Lower leg skin (tissue), 4 donors: ENCODE results near the gene SRPRB. TPM values are rescaled to one million over a fixed set of nuclear protein-coding genes. Genes with fewer than 3 reads are reported as not detected.

Source experiments
- DNase-seq, 2 donors: peaks; one replicate each; pipeline ENCODE4 v3.0.0-alpha.2; 2019; ENCODE audit warnings: low spot score in 2 of 2
- H3K4me3 ChIP-seq: fragments of 200-600 bp; sonication (generic); 2 replicates; pipeline ENCODE4 v1.5.1; 2017; ENCODE audit warnings: mild to moderate bottlenecking, low read depth; ENCODE audit not compliant: poor library complexity, severe bottlenecking
- POLR2A ChIP-seq, 2 donors: fragments of 450-650 bp; IDR thresholded peaks; one replicate each; pipeline ENCODE4 v1.6.1; 2016 to 2017; ENCODE audit warnings: antibody characterized with exemption in 2 of 2, mild to moderate bottlenecking in 1 of 2, moderate library complexity in 1 of 2
- WGBS, 2 donors: methylation state at CpG; one replicate each; pipeline ENCODE4 v1.1.5; 2018; 5-methylcytosine and 5-hydroxymethylcytosine counted together
- intact Hi-C: fragments of 100-400 bp; cut with DNase I; formaldehyde crosslinking; loops from one replicate; pipeline ENCODE4 v1.15.0; 2023; ENCODE audit warnings: low total_unique reads
- total RNA-seq, 4 donors: library from RNA; depleted of rRNA; stranded (reverse); fragments of >200 nt; gene quantifications; one replicate each; pipeline ENCODE4 v1.1.0, GENCODE V29; 2016
- TF ChIP-seq, protein P1 (sequence below), 3 donors: fragments of 450-650 bp; IDR thresholded peaks; one replicate each; pipeline ENCODE4 v1.5.1; 2016; ENCODE audit warnings: antibody characterized with exemption in 3 of 3, mild to moderate bottlenecking in 3 of 3, moderate library complexity in 2 of 3

The SRPRB gene
- total RNA-seq, 4 donors from 2014 or later = 20.0 to 25.6 (median 20.7) TPM

DNA sequence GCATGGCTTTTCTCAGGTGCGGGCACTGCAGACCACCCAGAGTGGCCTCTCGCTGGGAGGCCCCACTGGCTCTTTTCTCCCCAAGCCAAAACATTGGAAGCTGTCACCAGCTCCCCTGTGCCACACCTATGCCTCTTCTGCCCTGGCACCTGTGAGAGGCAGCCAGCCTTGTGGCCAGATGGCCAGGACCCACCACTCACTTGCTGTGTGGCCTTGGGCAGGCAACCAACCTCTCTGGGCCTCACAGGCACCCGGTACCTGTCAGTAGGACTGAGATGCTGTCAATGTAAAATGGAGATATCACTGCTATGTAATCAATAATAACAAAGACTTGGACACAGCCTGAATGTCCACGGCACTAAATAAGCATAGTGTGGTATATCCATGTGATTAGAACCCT, 36.5 kb downstream of the SRPRB start:
- no peak overlapping the region for H3K4me3 ChIP-seq
- intact Hi-C loops = loop anchor here (5.0 kb wide), 1 partner anchor 1055 kb away; no protein-coding TSS in a partner anchor
- no peak for TF ChIP-seq POLR2A (IDR thresholded peaks at IDR 0.05)
- TF ChIP-seq, protein P1, sequence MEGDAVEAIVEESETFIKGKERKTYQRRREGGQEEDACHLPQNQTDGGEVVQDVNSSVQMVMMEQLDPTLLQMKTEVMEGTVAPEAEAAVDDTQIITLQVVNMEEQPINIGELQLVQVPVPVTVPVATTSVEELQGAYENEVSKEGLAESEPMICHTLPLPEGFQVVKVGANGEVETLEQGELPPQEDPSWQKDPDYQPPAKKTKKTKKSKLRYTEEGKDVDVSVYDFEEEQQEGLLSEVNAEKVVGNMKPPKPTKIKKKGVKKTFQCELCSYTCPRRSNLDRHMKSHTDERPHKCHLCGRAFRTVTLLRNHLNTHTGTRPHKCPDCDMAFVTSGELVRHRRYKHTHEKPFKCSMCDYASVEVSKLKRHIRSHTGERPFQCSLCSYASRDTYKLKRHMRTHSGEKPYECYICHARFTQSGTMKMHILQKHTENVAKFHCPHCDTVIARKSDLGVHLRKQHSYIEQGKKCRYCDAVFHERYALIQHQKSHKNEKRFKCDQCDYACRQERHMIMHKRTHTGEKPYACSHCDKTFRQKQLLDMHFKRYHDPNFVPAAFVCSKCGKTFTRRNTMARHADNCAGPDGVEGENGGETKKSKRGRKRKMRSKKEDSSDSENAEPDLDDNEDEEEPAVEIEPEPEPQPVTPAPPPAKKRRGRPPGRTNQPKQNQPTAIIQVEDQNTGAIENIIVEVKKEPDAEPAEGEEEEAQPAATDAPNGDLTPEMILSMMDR (IDR thresholded peaks at IDR 0.05) = no peak
- DNase-seq = no peak
- 91 to 94% methylated on average over 2 to 4 of the region's 4 CpGs for WGBS, 2 donors

DNA sequence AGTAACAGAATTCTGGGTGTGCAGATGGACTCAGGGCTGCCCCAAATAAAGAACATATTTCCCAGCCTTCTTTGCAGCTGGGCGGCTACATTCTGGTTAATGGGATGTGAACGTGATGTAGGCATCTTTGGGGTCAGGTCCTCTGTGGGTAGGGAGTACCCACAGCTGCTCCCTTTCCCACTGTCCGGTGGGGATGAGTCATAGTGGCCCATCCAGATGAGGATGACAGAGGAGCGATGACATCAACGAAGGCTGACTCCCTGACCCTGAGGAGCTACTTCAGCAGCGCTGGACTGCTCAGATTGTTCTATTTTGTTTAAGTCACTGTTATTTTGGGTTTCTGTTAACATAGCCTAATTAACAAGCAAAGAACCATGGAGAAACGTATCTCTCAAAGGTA, 38.0 kb downstream of the SRPRB start:
- TF ChIP-seq POLR2A (IDR thresholded peaks at IDR 0.05) = no peak
- TF ChIP-seq, protein P1 (IDR thresholded peaks at IDR 0.05) = no peak
- no peak overlapping the region for H3K4me3 ChIP-seq
- no peak for DNase-seq
- WGBS, 2 donors = 78 to 81% methylated on average over 7 of the region's 7 CpGs
- intact Hi-C loops = loop anchor here (5.0 kb wide), 1 partner anchor 1056 kb away; no protein-coding TSS in a partner anchor

DNA sequence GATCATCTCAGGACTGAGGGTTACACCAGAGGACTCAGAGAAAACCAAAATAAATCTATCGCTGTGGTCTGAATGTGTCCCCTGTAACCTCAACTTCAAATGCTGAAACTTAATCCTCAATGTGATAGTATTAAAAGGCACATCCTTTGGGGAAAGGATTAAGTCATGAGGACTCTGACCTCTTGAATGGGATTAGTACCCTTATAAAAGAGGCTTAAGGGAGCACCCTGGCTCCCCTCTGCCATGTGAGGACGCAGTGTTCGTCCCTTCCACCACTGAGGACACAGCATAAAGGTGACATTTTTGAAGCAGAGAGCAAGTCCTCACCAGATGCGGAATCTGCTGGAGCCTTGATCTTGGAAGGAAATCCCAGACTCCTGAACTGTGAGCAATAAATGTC, 39.5 kb downstream of the SRPRB start:
- DNase-seq = no peak
- WGBS, 2 donors = 92 to 94% methylated on average over 4 of the region's 4 CpGs
- H3K4me3 ChIP-seq = no peak overlapping the region
- intact Hi-C loops = no loop called here
- no peak for TF ChIP-seq POLR2A (IDR thresholded peaks at IDR 0.05)
- TF ChIP-seq, protein P1 (IDR thresholded peaks at IDR 0.05) = no peak

DNA sequence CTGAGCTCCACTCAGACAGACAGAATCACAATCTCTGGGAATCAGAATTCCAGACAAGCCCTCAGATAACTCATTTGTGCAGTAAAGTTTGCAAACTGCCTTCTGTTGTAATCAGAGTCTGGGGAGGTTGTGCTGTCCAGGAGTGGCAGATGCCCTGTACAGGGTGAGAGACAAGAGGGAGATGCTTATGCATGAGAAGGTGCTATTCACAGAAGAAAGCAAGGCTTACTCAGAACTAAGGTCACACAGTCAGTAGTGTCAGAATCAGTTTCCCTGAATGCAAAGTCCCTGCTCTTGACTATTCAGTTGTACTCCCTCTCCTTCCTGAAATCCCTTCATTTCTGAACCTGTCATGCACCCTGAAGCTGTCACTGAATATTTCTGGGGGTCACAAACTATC, 43.7 kb downstream of the SRPRB start:
- no peak overlapping the region for H3K4me3 ChIP-seq
- DNase-seq = no peak
- TF ChIP-seq, protein P1 (IDR thresholded peaks at IDR 0.05) = no peak
- no peak for TF ChIP-seq POLR2A (IDR thresholded peaks at IDR 0.05)
- intact Hi-C loops = no loop called here

DNA sequence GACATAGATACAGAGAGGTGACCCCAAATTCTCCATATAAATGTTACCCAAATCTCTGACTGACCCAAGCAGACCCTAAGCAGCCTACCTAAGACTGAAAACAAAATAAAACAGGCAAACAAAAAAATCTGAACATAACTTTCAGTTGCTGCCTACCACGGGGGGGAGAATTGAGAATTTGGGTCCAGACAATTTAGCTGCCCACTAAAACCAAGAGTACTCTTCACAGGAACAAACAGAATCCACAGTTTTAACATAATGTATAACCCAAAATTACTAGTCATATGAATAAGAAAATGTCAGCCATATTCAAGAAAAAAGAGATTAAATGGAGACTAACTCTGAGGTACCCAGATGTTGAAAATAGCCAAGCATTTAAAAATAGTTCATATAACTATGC, 44.4 kb downstream of the SRPRB start:
- intact Hi-C loops = no loop called here
- 92 to 97% methylated on average over 1 of the region's 1 CpG for WGBS, 2 donors
- TF ChIP-seq, protein P1 (IDR thresholded peaks at IDR 0.05) = no peak
- no peak for TF ChIP-seq POLR2A (IDR thresholded peaks at IDR 0.05)
- no peak for DNase-seq
- no peak overlapping the region for H3K4me3 ChIP-seq

DNA sequence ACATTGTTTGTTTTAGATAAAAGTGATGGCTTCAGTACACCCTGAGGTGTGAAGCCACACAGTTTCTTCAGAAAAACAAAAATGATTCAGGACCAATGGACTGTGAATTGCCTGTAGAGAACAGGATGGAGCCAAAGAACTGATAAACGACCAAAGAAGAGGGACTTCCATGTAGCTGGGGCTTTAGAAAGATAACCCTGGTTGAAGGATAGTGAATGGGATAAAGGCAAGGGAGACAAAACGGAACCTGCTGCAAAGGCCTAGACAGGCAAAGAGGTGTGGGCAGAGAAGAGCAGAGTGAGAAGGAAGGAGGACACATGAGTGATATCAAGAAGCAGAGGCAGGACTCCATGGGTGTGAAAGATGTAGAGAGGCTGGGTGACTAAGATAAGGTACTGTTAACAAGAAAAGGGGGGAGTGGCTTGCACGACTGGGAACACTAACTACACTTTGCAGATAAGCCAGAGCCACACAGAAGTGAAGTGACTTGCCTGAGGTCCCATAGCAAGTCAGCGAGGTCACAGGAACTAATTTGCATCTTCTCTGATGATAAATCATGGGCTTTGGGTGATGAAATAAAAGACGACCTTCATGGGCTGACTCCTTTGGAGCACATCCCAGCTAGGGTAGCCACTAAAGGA, 45.8 kb downstream of the SRPRB start:
- intact Hi-C loops = no loop called here
- DNase-seq = peak in 1 of 2 donors; percentile 40
- no peak overlapping the region for H3K4me3 ChIP-seq
- TF ChIP-seq POLR2A (IDR thresholded peaks at IDR 0.05) = no peak
- TF ChIP-seq, protein P1 (IDR thresholded peaks at IDR 0.05) = no peak
- 77 to 83% methylated on average over 5 of the region's 5 CpGs for WGBS, 2 donors
